NCI-H1436 treated with DMSO at 0.1 percent for 48 hours (cell line): ENCODE measurements around the gene MAN2B2.
"Not testable (repeated sequence)": the region's sequence is repeated elsewhere in the genome, so short reads cannot be mapped to it uniquely, and the experiment has no call there.

Source experiments
- DNase-seq: peaks from one replicate; lab custom pipeline; 2025; lab: John Stamatoyannopoulos, UW

The MAN2B2 gene

DNA sequence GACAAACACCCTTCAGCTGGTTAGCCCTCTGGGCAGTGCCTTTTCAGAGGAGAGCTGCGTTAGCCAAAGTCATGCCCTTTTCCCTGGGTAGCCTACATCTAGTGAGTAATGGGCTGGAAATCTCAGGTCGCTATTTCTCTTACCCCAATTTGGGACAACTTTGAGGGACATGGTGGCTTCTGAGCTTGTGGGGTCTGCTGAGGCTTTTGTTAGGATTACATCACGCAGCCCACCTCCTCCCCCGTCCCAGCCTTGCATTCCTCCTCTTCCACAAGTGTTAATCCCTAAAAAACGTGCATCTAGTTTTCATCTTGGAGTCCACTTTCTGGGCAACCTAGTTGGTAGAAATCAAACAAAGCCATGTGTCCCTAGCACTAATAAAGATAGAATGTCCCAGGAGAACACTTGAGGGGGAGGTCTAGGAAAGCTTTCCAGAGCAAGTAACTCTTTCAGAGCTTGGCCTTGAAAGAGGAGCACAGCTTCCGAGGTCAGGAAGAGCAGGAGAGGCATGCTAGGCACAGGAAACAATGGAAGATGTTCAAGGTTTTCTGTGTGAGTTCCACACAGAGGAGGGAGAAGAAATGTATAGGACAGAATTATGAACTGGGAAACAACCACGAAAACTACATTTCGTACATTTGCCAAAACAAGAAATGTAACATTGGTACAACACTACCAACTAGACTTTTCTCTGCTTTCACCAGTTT is 68.3 kb downstream of the MAN2B2 start:
- DNase-seq = no peak

DNA sequence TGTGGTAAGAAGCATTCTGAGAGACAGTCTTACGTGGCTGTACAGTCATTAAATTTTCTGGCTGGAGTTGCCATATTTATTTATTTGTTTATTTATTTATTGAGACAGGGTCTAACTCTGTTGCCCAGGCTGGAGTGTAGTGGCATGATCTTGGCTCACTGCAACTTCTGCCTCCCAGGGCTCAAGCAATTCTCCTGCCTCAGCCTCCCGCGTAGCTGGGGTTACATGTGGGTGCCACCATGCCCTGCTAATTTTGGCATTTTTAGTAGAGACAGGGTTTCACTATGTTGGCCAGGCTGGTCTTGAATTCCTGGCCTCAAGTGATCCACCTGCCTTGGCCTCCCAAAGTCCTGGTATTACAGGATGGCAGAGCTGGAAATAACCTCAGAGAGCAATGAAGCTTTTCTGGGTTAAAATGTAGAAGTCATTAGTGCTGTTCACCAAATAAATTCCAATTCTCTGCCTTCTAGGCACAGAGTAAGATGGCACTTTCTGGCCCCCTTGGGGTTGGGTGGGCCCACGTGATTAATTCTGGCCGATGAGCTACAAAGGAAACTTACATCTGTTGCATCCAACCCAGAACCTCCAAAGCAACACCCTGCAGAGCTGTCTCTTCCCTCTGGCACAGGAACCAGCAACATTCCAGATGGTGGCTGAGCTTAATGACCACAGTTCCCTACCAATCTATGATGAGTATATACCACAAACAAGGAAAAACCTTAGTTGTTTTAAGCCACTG is 70.0 kb downstream of the MAN2B2 start:
- no peak for DNase-seq

DNA sequence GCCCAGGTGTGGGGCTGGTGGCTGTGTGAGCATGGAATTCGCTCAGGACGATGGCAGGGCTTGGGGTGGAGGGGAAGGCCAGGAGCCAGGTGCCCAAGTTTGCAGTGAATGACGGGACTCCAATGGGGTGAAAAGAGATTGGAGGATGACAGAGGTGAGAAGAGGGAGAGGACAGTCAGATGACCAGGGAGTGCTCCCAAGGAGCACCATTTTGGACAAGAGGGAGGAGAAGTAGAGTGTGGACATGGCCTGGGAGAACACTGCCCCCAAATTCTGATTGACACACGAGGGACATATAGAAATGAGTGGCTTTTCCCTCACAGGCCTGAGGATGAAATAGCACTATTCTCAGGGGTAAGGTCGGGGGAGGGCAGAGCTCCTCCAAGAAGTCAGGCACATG is 72.2 kb downstream of the MAN2B2 start:
- no peak for DNase-seq

DNA sequence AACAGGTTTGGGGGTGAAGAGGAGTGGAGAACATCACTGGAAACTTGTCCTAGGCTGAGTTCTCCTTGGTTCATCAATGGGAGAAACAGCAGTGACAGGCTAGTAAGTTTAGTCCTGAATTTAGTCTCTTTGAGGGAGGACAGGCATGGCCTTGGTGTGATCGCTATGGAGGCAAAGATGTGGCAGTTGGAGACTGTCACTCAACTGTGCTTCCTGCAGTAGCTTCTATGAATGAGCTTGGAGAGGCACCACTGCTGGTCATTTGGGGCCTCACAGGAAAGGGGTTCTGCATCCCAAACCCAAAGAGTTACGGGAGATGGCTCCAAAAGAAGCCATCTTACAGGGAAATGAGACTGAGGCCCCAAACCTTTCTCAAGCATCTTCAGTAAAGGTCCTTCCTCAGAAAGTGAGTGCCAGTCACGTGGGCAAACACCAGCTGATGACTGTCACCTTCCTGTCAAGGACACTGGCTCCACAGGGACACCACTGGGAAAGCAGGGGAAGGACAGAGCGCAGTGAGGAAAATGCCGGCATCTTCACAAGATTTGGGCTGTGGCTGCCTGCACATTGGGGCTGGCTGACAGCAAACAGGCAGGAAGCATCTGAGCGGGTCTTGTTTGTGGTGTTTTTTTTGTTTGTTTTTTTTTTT is 72.7 kb downstream of the MAN2B2 start:
- no peak for DNase-seq

DNA sequence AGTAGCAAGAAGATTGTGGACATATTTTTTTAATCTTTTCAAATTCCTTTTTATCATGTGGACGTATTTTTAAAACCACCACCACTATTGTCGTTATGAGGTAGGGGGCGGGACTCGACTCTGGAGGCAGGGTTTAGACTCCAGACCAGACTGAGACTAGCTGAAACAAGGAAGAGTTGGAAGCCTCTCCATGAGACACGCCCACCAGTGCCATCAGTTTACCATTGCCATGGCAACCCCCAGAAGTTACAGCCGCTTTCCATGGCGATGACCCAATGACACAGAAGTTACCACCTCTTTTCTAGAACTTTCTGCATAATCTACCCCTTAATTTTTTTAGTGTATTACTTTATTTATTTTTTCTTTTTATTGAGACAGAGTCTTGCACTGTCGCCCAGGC is 74.2 kb downstream of the MAN2B2 start:
- no peak for DNase-seq

DNA sequence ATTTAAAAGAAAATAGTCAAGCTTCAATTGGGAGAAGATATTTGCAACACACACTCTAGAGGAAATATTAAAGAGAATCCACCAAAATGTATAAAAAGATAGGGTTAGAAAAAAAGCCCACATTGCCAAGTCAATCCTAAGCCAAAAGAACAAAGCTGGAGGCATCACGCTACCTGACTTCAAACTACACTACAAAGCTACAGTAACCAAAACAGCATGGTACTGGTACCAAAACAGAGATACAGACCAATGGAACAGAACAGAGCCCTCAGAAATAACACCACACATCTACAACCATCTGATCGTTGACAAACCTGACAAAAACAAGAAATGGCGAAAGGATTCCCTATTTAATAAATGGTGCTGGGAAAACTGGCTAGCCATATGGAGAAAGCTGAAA is 79.2 kb downstream of the MAN2B2 start:
- not testable (repeated sequence) for DNase-seq

DNA sequence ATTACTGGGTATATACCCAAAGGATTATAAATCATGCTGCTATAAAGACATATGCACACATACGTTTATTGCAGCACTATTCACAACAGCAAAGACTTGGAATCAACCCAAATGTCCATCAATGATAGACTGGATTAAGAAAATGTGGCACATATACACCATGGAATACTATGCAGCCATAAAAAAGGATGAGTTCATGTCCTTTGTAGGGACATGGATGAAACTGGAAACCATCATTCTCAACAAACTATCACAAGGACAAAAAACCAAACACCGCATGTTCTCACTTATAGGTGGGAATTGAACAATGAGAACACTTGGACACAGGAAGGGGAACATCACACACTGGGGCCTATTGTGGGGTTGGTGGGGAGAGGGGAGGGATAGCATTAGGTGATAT is 80.3 kb downstream of the MAN2B2 start:
- DNase-seq = not testable (repeated sequence)

DNA sequence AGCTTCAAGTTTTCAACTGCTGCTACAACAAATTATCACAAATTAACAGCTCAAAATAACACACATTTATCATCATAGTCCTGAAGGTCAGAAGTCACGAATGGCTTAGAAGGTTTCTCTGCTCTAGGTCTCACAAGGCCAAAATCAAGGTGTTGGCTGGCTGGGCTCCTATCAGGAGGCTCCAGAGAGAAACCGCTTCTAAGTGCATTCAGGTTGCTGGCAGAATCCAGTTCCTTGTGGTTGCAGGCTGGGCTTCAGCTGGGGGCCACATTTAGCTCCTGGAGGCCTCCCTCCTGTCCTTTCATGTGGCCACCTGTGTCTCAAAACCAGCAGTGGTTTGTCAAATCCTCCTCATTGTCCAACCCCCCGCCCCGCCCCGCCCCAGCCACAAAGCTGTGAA is 80.9 kb downstream of the MAN2B2 start:
- no peak for DNase-seq

DNA sequence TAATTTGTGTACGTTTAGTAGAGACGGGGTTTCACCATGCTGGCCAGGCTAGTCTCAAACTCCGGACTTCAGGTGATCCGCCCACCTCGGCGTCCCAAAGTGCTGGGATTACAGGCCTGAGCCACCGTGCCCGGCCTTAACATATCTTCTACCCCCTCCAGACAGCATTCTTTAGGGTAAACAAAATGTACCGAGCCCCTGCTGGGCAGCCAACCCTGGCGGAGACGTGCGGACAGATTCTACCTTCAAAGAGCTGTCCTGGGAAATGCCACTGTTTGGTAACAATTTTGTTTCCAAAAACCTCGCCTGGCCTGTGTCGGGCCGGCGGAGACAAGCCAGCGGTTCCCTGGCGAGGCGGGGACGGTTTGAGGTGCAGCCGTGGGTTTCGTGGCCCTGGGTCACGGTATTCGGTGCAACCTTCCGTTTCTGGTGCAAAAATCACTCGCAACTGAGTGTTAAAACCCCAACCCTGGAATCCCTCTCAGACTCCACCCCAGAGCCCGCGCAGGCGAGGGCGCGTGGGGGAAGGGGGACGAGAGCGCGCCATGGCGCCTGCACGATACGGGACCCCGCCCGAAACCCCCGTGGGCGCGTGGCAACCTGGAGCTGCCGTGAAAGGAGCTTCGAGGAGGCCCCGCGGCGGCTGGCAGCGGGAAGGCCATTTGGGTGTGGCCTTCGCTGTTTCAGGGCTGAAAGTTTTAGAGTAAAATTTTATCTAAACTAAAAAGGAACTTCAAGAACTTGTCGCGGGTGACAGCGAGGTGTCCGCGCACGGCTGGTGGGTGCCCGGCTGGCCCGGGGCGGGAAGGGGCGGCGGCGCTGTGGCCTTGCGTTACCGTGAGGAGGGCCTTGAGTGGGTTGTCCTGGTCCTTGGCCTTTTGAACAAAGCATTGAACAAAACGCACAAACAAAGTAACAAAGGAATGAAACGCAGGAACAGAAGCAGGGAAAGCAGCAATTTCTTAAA is 82.5 kb downstream of the MAN2B2 start:
- no peak for DNase-seq

DNA sequence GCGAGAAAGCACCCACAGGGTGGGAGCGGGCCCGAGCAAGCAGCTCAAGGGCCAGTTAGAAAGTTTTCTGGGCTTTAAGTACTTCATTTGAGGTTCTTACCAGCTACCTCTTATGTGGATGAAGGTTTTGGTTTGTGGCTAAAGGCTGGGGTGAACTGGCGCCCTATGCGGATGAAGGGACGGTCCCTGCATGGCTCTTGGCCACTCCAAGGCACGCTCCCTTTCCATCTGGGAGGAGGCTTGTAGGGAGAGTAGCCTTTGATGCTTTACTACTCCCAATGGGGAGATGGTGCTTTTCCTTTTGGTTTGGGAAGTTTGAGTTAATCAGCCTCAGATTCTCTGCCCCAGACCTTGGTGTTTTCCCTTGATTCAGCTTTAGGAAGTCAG is 83.2 kb downstream of the MAN2B2 start:
- DNase-seq = no peak

DNA sequence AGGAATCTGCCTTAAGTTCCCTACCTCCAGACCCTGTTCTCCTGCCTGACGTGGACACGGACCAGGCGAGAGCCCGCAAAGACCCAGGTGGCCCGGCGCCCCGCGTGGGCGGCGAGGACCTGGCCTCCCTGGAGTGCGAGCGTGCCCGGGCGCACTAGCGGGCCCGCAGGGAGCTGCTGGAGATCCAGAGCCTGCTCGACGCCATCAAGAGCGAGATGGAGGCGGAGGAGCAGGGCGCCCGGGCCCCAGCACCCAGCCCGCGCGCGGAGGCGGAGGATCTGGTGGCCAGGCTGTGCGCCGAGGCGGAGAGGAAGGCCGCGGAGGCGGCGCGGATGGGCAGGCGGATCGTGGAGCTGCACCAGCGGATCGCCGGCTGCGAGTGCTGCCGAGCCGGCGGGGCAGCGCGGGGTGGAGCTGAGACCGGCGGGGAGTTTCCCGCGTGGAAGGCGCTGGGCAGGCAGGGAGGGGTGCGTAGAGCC is 83.6 kb downstream of the MAN2B2 start:
- DNase-seq = no peak

DNA sequence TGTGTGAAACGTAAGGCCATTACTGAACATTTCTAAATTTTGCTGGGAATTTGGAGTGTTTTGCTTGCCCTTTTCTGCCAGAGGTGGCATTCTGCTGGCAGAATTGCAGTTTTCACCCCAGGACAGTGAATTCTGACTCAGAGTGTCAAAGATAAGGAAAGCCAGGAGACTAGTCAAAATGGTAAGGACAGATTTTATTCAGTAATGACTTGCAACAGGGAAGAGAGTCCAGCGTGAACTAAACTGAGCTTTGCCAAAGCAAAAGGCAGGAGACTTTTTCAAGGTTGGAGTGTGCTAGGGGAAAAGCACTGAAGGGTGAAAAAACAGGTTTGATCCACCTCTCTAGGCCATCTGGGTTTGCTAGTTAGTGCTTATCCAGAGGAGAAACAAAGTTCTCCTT is 84.9 kb downstream of the MAN2B2 start:
- DNase-seq = no peak

DNA sequence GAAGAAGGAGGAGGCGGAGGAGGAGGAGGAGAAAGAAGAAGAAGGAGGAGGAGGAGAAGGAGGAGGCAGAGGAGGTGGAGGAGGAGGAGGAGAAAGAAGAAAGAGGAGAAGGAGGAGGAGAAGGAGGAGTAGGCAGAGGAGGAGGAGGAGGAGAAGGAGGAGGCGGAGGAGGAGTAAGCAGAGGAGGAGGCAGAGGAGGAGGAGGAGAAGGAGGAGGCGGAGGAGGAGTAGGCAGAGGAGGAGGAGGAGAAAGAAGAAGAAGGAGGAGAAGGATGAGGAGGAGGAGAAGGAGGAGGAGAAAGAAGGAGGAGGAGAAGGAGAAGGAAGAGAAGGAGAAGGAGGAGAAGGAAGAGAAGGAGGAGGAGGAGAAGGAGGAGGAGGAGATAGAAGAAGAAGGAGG is 85.4 kb downstream of the MAN2B2 start:
- no peak for DNase-seq

DNA sequence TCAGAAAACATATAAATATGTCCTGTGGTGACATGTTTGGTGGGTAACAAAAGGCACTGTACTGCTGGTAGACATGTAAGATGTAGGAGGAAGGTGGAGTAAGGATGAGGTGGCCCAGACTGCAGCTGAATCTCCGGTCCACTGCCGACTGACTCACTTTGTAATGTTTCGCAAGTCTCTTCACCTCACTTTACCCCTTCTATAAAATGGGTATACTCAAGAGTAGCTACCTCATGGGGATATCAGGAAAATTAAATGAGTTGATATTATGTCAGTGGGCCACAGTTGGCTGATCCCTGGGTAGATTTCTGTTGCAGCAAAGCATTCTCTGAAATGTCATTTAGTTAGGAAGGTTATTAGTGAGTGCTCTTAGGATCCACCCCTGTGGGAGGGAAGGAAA is 87.6 kb downstream of the MAN2B2 start:
- DNase-seq = no peak

DNA sequence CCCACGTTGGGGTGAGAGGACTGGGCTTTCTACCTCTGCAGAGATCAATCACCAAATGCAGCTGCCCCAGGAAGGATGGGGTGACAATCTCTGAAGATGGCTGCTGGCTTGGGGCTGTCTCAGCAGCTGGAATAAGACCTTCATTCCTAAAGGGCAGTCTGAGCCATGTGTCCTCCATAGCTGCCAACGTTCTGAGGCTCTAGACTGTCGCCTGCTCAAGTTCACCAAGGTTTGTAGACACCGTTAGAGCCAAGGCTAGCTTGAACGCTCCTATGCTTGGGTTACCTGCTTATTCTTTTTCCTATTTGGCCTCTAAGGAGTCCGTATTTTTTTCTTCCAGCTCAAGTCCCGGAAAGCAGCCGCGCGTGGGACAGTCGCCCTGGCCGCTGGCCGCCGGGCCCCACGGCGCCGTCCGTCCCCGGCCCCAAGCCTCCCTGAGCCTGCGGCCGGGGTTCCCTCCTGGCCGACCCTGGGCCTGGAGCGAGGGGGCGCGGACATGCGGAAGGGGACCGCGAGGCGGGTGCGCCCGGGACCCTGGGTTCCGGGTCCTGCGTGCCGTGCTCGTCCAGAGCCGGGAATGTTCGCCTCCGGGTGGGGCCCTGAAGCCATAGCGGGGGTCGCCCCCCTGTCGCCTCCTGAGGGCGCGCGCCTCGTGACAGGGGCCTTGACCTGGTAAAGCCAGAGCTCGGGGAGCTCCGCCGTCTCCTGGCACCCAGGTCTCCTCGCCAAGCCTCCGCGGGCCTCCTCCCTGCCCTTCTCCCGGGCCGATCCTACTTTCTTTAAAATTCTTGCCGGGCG is 88.8 kb downstream of the MAN2B2 start:
- DNase-seq = no peak

DNA sequence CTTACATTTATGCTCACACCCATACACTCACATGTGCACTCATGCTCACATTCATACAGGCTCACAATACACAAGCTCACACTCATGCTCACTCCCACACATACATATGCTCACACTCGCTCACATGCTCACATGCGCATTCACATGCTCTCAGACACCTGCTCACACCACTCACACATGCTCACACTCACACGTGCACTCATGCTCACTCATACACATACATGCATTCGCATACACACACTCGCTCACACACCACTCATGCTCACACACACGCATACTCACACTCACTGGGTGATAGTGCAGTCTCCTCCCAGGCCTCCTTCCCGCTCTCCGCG is 90.3 kb downstream of the MAN2B2 start:
- no peak for DNase-seq

DNA sequence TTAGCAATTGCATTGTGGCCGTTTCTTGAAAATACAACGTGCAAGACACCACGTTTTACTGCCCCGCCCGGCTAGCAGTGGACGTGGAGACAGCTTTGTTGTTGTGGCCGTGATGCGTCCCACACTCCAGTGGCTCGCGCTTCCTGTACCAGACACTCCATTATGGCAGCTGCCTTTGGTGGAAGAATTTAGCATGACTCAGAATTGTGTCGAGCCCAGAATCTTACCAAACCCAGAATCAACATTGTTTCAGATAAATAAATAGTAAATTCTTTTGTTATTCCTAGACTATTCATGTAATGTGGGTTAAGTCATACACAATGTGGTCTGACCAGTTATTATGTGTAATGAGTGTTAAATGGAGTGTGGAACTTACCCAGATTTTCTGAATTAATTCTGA is 93.4 kb downstream of the MAN2B2 start:
- DNase-seq = no peak

DNA sequence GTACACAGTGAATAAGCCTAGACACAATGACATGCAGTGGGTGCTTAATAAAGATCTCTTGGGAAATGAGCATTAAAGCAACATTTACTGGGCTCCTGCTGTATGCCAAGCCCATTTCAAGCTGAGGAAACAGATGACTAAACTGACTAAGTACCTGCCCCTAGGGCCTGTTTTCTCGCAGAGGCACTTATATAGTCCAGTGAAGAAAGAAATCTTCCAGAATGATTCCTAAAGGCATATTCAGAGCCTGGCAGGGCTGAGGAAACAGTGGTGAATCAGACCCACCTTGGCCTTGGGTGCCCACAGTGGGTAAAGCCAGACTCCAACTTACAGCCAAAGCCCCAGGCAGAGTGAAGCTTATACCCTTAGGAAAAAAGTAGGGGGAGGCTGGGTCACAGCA is 96.7 kb downstream of the MAN2B2 start:
- no peak for DNase-seq

DNA sequence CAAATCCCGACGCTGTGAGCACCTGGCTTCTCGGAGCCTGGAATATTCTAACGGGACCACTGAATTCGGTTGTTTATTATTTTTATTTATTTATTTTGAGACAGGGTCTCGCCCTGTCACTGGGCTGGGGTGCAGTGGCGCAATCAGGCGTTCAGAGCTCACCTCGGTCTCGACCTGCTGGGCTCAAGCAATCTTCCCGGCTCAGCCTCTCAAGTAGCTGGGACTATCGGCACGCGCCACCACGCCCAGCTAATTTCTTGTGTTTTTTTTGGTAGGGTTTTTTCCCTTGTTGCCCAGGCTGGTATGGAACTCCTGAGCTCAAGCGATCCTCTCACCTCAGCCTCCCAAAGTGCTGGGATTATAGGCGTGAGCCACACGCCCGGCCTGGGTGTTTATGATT is 97.1 kb downstream of the MAN2B2 start:
- no peak for DNase-seq

DNA sequence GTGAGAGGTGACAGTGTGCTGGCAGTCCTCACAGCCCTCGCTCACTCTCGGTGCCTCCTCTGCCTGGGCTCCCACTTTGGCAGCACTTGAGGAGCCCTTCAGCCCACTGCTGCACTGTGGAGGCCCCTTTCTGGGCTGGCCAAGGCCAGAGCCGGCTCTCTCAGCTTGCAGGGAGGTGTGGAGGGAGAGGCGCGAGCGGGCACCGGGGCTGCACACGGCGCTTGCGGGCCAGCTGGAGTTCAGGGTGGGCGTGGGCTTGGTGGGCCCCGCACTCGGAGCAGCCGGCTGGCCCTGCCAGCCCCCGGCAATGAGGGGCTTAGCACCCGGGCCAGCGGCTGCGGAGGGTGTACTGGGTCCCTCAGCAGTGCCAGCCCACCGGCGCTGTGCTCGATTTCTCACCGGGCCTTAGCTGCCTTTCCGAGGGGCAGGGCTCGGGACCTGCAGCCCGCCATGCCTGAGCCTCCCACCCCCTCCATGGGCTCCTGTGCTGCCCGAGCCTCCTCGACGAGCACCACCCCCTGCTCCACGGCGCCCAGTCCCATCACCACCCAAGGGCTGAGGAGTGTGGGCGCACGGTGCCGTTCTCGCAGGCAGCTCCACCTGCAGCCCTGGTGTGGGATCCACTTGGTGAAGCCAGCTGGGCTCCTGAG is 97.7 kb downstream of the MAN2B2 start:
- not testable (repeated sequence) for DNase-seq
